GM23338 (cell line): ENCODE measurements around the gene RHEBL1. TPM values are rescaled to one million over a fixed set of nuclear protein-coding genes. Genes with fewer than 3 reads are reported as not detected.
A peak's percentile ranks its signal among the peaks of the same experiment; 100 is the strongest.

Experiments used
- ATAC-seq: fragments of 200-7000 bp; cut with Tn5 transposase; 3 replicates; pipeline ENCODE4 v1.9.1; 2020
- DNase-seq: peaks from one replicate; pipeline ENCODE4 v3.0.0-alpha.2; 2015; ENCODE audit warnings: low spot score
- H2AFZ ChIP-seq: fragments of 200-600 bp; sonication (generic); 2 replicates; pipeline ENCODE4 v1.8.0; 2016; ENCODE audit warnings: antibody characterized with exemption, mild to moderate bottlenecking, moderate library complexity
- H3F3A ChIP-seq: fragments of 200-600 bp; sonication (generic); replicated peaks from 2 replicates; pipeline ENCODE4 v1.8.0; 2017; ENCODE audit warnings: antibody characterized with exemption, mixed run types, low read depth
- H3K27ac ChIP-seq: fragments of 200-600 bp; sonication (generic); 2 replicates; pipeline ENCODE4 v1.6.1; 2016; ENCODE audit warnings: low read depth
- H3K27me3 ChIP-seq: fragments of 200-600 bp; sonication (generic); 2 replicates; pipeline ENCODE4 v1.8.0; 2016; ENCODE audit warnings: mild to moderate bottlenecking, mixed run types, moderate library complexity; ENCODE audit not compliant: insufficient read depth
- H3K36me3 ChIP-seq: fragments of 200-600 bp; sonication (generic); 2 replicates; pipeline ENCODE4 v1.8.0; 2016; ENCODE audit warnings: mild to moderate bottlenecking; ENCODE audit not compliant: insufficient read depth
- H3K4me1 ChIP-seq: fragments of 200-600 bp; sonication (generic); 2 replicates; pipeline ENCODE4 v1.8.0; 2016; ENCODE audit warnings: mild to moderate bottlenecking, moderate library complexity; ENCODE audit not compliant: insufficient read depth
- H3K4me2 ChIP-seq: fragments of 200-600 bp; sonication (generic); 2 replicates; pipeline ENCODE4 v1.7.1; 2017; ENCODE audit warnings: mixed run types
- H3K4me3 ChIP-seq: fragments of 200-600 bp; sonication (generic); 2 replicates; pipeline ENCODE4 v1.6.1; 2016; ENCODE audit warnings: mixed run types
- H3K79me2 ChIP-seq: fragments of 200-600 bp; sonication (generic); replicated peaks from 2 replicates; pipeline ENCODE4 v1.8.0; 2017; ENCODE audit warnings: mild to moderate bottlenecking; ENCODE audit not compliant: insufficient read depth
- H3K9me2 ChIP-seq: fragments of 200-600 bp; sonication (generic); 2 replicates; pipeline ENCODE4 v1.8.0; 2017; ENCODE audit not compliant: insufficient read depth
- H4K20me1 ChIP-seq: fragments of 200-600 bp; sonication (generic); replicated peaks from 2 replicates; pipeline ENCODE4 v1.8.0; 2017; ENCODE audit warnings: mild to moderate bottlenecking; ENCODE audit not compliant: insufficient read depth
- H3K27ac Mint-ChIP-seq: 2 replicates; pipeline ENCODE4 v1.8.0; 2020; ENCODE audit warnings: inconsistent platforms, mild to moderate bottlenecking, moderate library complexity, mixed read lengths
- H3K27me3 Mint-ChIP-seq: 3 replicates; pipeline ENCODE4 v1.8.0; 2022; ENCODE audit warnings: low read depth, mild to moderate bottlenecking, moderate library complexity, mixed read lengths, inconsistent platforms; ENCODE audit not compliant: insufficient read depth, poor library complexity
- H3K36me3 Mint-ChIP-seq: 3 replicates; pipeline ENCODE4 v1.8.0; 2021; ENCODE audit warnings: low read depth, mild to moderate bottlenecking, inconsistent platforms, moderate library complexity, mixed read lengths
- H3K4me1 Mint-ChIP-seq: 3 replicates; pipeline ENCODE4 v1.8.0; 2020; ENCODE audit warnings: mild to moderate bottlenecking, inconsistent platforms, mixed read lengths
- H3K4me3 Mint-ChIP-seq: 3 replicates; pipeline ENCODE4 v1.8.0; 2021; ENCODE audit warnings: moderate library complexity, mild to moderate bottlenecking, inconsistent platforms, mixed read lengths
- H3K9me3 Mint-ChIP-seq: 3 replicates; pipeline ENCODE4 v1.8.0; 2020; ENCODE audit warnings: moderate library complexity, mild to moderate bottlenecking, inconsistent platforms, mixed read lengths
- EZH2 ChIP-seq: fragments of 200-600 bp; sonication (generic); IDR thresholded peaks from one replicate; pipeline ENCODE4 v1.8.0; 2017; ENCODE audit warnings: antibody characterized with exemption, mild to moderate bottlenecking, low read depth; ENCODE audit not compliant: unreplicated experiment
- JUNB ChIP-seq: IDR thresholded peaks from one replicate; pipeline ENCODE4 v1.6.1; 2016; ENCODE audit warnings: antibody characterized with exemption; ENCODE audit not compliant: unreplicated experiment
- NANOG ChIP-seq: IDR thresholded peaks from 2 replicates; pipeline ENCODE4 v1.6.1; 2016; ENCODE audit warnings: antibody characterized with exemption, borderline replicate concordance
- STAT1 ChIP-seq: IDR thresholded peaks from one replicate; pipeline ENCODE4 v1.6.1; 2016; ENCODE audit warnings: antibody characterized with exemption; ENCODE audit not compliant: unreplicated experiment
- ZNF114 ChIP-seq: fragments of 250-450 bp; sonication (Bioruptor Pico); IDR thresholded peaks from 2 replicates; pipeline ENCODE4 v1.5.0; 2020; ENCODE audit warnings: mild to moderate bottlenecking, moderate library complexity
- ZNF331 ChIP-seq: fragments of 250-450 bp; sonication (Bioruptor Pico); IDR thresholded peaks from 2 replicates; pipeline ENCODE4 v1.5.0; 2020; ENCODE audit warnings: low read depth, mild to moderate bottlenecking, moderate library complexity
- polyA plus RNA-seq: library from polyadenylated mRNA; unstranded; fragments of >200 nt; fragmentation: Nextera tagmentation; extraction: Ambion mirVana; gene quantifications from 2 replicates; pipeline ENCODE4 v1.2.1, GENCODE V29; 2016
- total RNA-seq: library from RNA; depleted of rRNA; stranded (reverse); fragments of >200 nt; shearing (Covaris generic); gene quantifications from 2 replicates; pipeline ENCODE4 v1.2.3, GENCODE V29; 2014
- TF ChIP-seq, protein P1 (sequence below), 2 experiments: fragments of 200-600 bp in 1 of 2; sonication (generic) in 1 of 2; conservative IDR thresholded peaks; 2 replicates each; pipeline versions ENCODE4 v1.5.1 to v1.6.1; 2016 to 2017; ENCODE audit warnings: antibody characterized with exemption in 2 of 2, low read depth in 2 of 2, mild to moderate bottlenecking in 2 of 2, moderate library complexity in 1 of 2
- TF ChIP-seq, protein P2 (sequence below): IDR thresholded peaks from one replicate; pipeline ENCODE4 v1.6.1; 2018; ENCODE audit warnings: antibody characterized with exemption; ENCODE audit not compliant: unreplicated experiment
- TF ChIP-seq, protein P3 (sequence below): IDR thresholded peaks from 2 replicates; pipeline ENCODE4 v1.6.1; 2016; ENCODE audit warnings: antibody characterized with exemption

Gene RHEBL1
- total and polyA plus RNA-seq, 2 experiments from 2014 or later, result 9.4 to 11.8 TPM

DNA sequence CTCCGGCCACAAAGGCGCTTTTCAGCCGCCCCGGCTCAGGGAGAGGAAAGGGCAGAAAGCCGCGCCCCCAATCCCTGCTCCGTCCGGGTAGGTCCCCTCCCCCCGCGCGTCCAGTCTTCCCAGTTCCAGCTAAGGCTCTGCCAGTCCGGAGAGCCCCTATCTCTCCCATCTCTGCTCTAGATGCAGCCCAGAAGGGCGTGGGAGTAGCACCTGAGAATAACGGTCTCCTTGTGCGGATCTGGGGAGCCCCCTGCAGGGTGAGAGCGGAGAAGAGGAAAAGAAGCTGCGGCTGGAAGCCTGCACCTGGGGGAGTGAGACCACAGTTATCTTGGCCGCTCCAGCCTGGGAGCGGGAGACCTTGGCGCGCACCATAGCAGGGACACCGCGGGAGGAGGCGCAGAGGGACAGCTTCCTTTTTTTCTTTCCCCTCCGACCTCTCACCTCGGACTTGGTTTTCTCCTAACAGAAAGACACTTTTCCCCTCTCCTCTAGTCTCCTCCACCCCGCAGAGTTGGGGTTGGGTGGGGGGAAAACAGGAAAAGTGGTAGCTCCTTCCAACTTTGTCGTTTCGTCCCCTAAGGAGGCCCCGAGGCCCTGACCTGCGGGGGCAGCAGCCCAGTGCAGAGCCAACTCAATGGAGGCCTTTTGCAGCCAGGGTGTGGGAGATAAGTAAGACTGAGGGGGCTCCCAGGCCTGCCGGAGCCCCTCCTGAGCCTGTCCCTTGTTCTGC is 22.5 kb upstream of the RHEBL1 start:
- Histone ChIP-seq H3K27me3 (peaks cover 92% of the 10 kb centered on the region), H3K79me2 (no peaks in the 10 kb centered on the region), H3K4me3 (peak overlapping the region; percentile 53), H3K4me2 (peak overlapping the region; percentile 88), H3F3A (peaks cover 16% of the 10 kb centered on the region; the same call in 1 of the 2 replicates), H2AFZ (peak overlapping the region; percentile 72; the same call in 1 of the 2 replicates), H4K20me1 (peaks cover 14% of the 10 kb centered on the region), H3K9me2 (no peaks in the 10 kb centered on the region), H3K27ac (no peak overlapping the region), H3K4me1 (peaks cover 51% of the 10 kb centered on the region), H3K36me3 (no peaks in the 10 kb centered on the region)
- Mint-ChIP-seq H3K9me3 (no peaks in the 10 kb centered on the region), H3K4me3 (peak overlapping the region; percentile 68), H3K4me1 (peaks cover 53% of the 10 kb centered on the region), H3K27me3 (peaks cover 84% of the 10 kb centered on the region), H3K36me3 (no peaks in the 10 kb centered on the region; the same call in 2 of the 3 replicates), H3K27ac (no peak overlapping the region)
- DNase-seq (peak; percentile 90), ATAC-seq (peak; percentile 30)
- TF ChIP-seq, protein P1, sequence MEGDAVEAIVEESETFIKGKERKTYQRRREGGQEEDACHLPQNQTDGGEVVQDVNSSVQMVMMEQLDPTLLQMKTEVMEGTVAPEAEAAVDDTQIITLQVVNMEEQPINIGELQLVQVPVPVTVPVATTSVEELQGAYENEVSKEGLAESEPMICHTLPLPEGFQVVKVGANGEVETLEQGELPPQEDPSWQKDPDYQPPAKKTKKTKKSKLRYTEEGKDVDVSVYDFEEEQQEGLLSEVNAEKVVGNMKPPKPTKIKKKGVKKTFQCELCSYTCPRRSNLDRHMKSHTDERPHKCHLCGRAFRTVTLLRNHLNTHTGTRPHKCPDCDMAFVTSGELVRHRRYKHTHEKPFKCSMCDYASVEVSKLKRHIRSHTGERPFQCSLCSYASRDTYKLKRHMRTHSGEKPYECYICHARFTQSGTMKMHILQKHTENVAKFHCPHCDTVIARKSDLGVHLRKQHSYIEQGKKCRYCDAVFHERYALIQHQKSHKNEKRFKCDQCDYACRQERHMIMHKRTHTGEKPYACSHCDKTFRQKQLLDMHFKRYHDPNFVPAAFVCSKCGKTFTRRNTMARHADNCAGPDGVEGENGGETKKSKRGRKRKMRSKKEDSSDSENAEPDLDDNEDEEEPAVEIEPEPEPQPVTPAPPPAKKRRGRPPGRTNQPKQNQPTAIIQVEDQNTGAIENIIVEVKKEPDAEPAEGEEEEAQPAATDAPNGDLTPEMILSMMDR (conservative IDR thresholded peaks at IDR 0.05; ENCODE audit: low read depth in 2 of 2), result peak; percentile 49 to 68
- peak; percentile 27 for TF ChIP-seq EZH2
- TF ChIP-seq, protein P2, sequence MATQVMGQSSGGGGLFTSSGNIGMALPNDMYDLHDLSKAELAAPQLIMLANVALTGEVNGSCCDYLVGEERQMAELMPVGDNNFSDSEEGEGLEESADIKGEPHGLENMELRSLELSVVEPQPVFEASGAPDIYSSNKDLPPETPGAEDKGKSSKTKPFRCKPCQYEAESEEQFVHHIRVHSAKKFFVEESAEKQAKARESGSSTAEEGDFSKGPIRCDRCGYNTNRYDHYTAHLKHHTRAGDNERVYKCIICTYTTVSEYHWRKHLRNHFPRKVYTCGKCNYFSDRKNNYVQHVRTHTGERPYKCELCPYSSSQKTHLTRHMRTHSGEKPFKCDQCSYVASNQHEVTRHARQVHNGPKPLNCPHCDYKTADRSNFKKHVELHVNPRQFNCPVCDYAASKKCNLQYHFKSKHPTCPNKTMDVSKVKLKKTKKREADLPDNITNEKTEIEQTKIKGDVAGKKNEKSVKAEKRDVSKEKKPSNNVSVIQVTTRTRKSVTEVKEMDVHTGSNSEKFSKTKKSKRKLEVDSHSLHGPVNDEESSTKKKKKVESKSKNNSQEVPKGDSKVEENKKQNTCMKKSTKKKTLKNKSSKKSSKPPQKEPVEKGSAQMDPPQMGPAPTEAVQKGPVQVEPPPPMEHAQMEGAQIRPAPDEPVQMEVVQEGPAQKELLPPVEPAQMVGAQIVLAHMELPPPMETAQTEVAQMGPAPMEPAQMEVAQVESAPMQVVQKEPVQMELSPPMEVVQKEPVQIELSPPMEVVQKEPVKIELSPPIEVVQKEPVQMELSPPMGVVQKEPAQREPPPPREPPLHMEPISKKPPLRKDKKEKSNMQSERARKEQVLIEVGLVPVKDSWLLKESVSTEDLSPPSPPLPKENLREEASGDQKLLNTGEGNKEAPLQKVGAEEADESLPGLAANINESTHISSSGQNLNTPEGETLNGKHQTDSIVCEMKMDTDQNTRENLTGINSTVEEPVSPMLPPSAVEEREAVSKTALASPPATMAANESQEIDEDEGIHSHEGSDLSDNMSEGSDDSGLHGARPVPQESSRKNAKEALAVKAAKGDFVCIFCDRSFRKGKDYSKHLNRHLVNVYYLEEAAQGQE, result no peak
- no peak for TF ChIP-seq NANOG
- no peak for TF ChIP-seq ZNF331
- TF ChIP-seq STAT1, result no peak
- TF ChIP-seq, protein P3, sequence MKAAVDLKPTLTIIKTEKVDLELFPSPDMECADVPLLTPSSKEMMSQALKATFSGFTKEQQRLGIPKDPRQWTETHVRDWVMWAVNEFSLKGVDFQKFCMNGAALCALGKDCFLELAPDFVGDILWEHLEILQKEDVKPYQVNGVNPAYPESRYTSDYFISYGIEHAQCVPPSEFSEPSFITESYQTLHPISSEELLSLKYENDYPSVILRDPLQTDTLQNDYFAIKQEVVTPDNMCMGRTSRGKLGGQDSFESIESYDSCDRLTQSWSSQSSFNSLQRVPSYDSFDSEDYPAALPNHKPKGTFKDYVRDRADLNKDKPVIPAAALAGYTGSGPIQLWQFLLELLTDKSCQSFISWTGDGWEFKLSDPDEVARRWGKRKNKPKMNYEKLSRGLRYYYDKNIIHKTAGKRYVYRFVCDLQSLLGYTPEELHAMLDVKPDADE, result no peak

DNA sequence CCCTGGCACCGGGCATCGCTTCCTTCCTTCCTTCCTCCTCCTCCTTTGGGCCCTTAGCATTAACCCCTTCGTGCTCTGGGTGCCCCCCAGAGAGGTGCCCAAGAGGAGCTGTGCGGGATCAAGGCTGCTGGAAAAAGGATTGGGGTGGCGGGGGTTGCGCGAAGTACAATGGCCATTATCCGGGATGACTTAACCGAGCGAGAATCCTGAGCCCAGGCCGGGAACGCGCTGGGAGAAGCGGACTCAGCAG is 22.0 kb upstream of the RHEBL1 start:
- peak overlapping the region; percentile 68 for H3K4me3 Mint-ChIP-seq
- H3K4me1 Mint-ChIP-seq, result peaks cover 53% of the 10 kb centered on the region
- no peak for DNase-seq
- Histone ChIP-seq H3F3A (peaks cover 16% of the 10 kb centered on the region; the same call in 1 of the 2 replicates), H3K27me3 (peaks cover 97% of the 10 kb centered on the region), H4K20me1 (peaks cover 14% of the 10 kb centered on the region), H3K79me2 (no peaks in the 10 kb centered on the region), H2AFZ (peak overlapping the region; percentile 72; the same call in 1 of the 2 replicates), H3K36me3 (no peaks in the 10 kb centered on the region), H3K9me2 (no peaks in the 10 kb centered on the region), H3K4me2 (peak overlapping the region; percentile 88), H3K4me1 (peaks cover 51% of the 10 kb centered on the region), H3K4me3 (peak overlapping the region; percentile 53), H3K27ac (no peak overlapping the region)
- ATAC-seq, result no peak
- H3K27me3 Mint-ChIP-seq, result peaks cover 87% of the 10 kb centered on the region
- no peaks in the 10 kb centered on the region; the same call in 2 of the 3 replicates for H3K36me3 Mint-ChIP-seq
- H3K9me3 Mint-ChIP-seq, result no peaks in the 10 kb centered on the region
- H3K27ac Mint-ChIP-seq, result no peak overlapping the region
- TF ChIP-seq ZNF114 (CRISPR knock-in tag), result no peak
- TF ChIP-seq JUNB, result no peak
- TF ChIP-seq STAT1, result no peak
